SK-N-SH (cell line): ENCODE measurements around the gene CFAP221. TPM values are rescaled to one million over a fixed set of nuclear protein-coding genes. Genes with fewer than 3 reads are reported as not detected.

ENCODE experiments used
- CTCF ChIA-PET: fragments of 300-600, 350-600 bp; formaldehyde crosslinking; extraction: SDS; loops from one replicate; lab custom pipeline; 2021; lab: Yijun Ruan, JAX
- POLR2A ChIA-PET: fragments of 350-600 bp; sonication (Branson Sonifier 250); formaldehyde crosslinking; extraction: SDS; loops from one replicate; lab custom pipeline; 2020; ENCODE audit warnings: antibody characterized with exemption, inconsistent platforms; lab: Yijun Ruan, JAX
- DNase-seq: peaks from one replicate; pipeline ENCODE4 v3.0.0; 2012
- H2AFZ ChIP-seq: fragments of 200-600 bp; sonication (generic); 2 replicates; pipeline ENCODE4 v1.8.1; 2016; ENCODE audit warnings: antibody characterized with exemption, mild to moderate bottlenecking, low read depth
- H3F3A ChIP-seq: fragments of 200-600 bp; sonication (generic); replicated peaks from 2 replicates; pipeline ENCODE3; 2016; ENCODE audit warnings: antibody characterized with exemption, mild to moderate bottlenecking; ENCODE audit not compliant: insufficient read depth
- H3K27ac ChIP-seq, 2 experiments: fragments of 200-500 bp in 1 of 2; fragments of 200-600 bp in 1 of 2; sonication (Bioruptor generic) in 1 of 2; sonication (generic), shearing (Covaris generic) in 1 of 2; 2 replicates each; pipeline versions ENCODE4 v1.5.1 to v1.6.1; 2014 to 2016; ENCODE audit warnings: low read depth in 2 of 2, inconsistent platforms in 1 of 2, low read length in 1 of 2, mild to moderate bottlenecking in 1 of 2, mixed read lengths in 1 of 2
- H3K27me3 ChIP-seq: fragments of 200-600 bp; sonication (generic), shearing (Covaris generic); 2 replicates; pipeline ENCODE4 v1.6.1; 2016; ENCODE audit warnings: mixed run types; ENCODE audit not compliant: insufficient read depth
- H3K36me3 ChIP-seq, 2 experiments: fragments of 200-500 bp in 1 of 2; fragments of 200-600 bp in 1 of 2; sonication (Bioruptor generic) in 1 of 2; sonication (generic) in 1 of 2; replicated peaks in 1 of 2; 2 replicates each; pipeline versions ENCODE3 to v1.5.1; 2014 to 2016; ENCODE audit warnings: low read length in 1 of 2, mild to moderate bottlenecking in 1 of 2; ENCODE audit not compliant: insufficient read depth in 2 of 2, control insufficient read depth in 1 of 2
- H3K4me1 ChIP-seq, 2 experiments: fragments of 200-500 bp in 1 of 2; fragments of 200-600 bp in 1 of 2; sonication (Bioruptor generic) in 1 of 2; sonication (generic), shearing (Covaris generic) in 1 of 2; 2 replicates each; pipeline versions ENCODE4 v1.5.1 to v1.6.1; 2014 to 2016; ENCODE audit warnings: low read depth in 1 of 2, low read length in 1 of 2, mixed run types in 1 of 2; ENCODE audit not compliant: insufficient read depth in 2 of 2, control insufficient read depth in 1 of 2
- H3K4me2 ChIP-seq: fragments of 200-600 bp; sonication (generic), shearing (Covaris generic); 2 replicates; pipeline ENCODE4 v1.6.1; 2017; ENCODE audit warnings: mixed run types
- H3K4me3 ChIP-seq, 2 experiments: fragments of 200-500 bp in 1 of 2; fragments of 200-600 bp in 1 of 2; sonication (Bioruptor generic) in 1 of 2; sonication (generic), shearing (Covaris generic) in 1 of 2; 2 replicates each; pipeline versions ENCODE4 v1.5.1 to v1.8.1; 2014 to 2016; ENCODE audit warnings: low read depth in 2 of 2, inconsistent platforms in 1 of 2, low read length in 1 of 2, mild to moderate bottlenecking in 1 of 2, mixed read lengths in 1 of 2, moderate library complexity in 1 of 2
- H3K79me2 ChIP-seq: fragments of 200-600 bp; sonication (generic); 2 replicates; pipeline ENCODE4 v1.8.1; 2017; ENCODE audit warnings: mild to moderate bottlenecking; ENCODE audit not compliant: insufficient read depth
- H3K9ac ChIP-seq: fragments of 200-600 bp; sonication (generic); 2 replicates; pipeline ENCODE4 v1.6.1; 2017; ENCODE audit warnings: mixed run types
- H3K9me2 ChIP-seq: fragments of 200-600 bp; sonication (generic); 2 replicates; pipeline ENCODE4 v1.6.1; 2017; ENCODE audit warnings: mixed run types
- H3K9me3 ChIP-seq: fragments of 200-600 bp; sonication (generic); 2 replicates; pipeline ENCODE4 v1.6.1; 2017; ENCODE audit warnings: mixed run types, mild to moderate bottlenecking, moderate library complexity
- H4K20me1 ChIP-seq: fragments of 200-600 bp; sonication (generic); 2 replicates; pipeline ENCODE4 v1.6.1; 2017; ENCODE audit warnings: mild to moderate bottlenecking, mixed run types; ENCODE audit not compliant: insufficient read depth
- EP300 ChIP-seq, 2 experiments: IDR thresholded peaks; 2 replicates each; pipeline versions ENCODE4 v1.4.0 to v1.6.1; 2012; ENCODE audit warnings: borderline replicate concordance in 1 of 2, low read depth in 1 of 2, low read length in 1 of 2
- FOXM1 ChIP-seq: IDR thresholded peaks from 2 replicates; pipeline ENCODE4 v1.4.0; 2012; ENCODE audit warnings: low read depth, mild to moderate bottlenecking
- GABPA ChIP-seq: IDR thresholded peaks from 2 replicates; pipeline ENCODE4 v1.4.0; 2012; ENCODE audit warnings: low read depth, mild to moderate bottlenecking
- NFIC ChIP-seq: IDR thresholded peaks from 2 replicates; pipeline ENCODE4 v1.4.0; 2012; ENCODE audit warnings: borderline replicate concordance
- NRF1 ChIP-seq: IDR thresholded peaks from 2 replicates; pipeline ENCODE4 v1.6.1; 2012; ENCODE audit warnings: low read depth, mild to moderate bottlenecking, low read length
- PBX3 ChIP-seq: IDR thresholded peaks from 2 replicates; pipeline ENCODE4; 2012
- RCOR1 ChIP-seq: fragments of 150-350 bp; IDR thresholded peaks from 2 replicates; pipeline ENCODE4 v1.6.1; 2017; ENCODE audit warnings: antibody characterized with exemption, low read length
- REST ChIP-seq: IDR thresholded peaks from 2 replicates; pipeline ENCODE4 v1.6.1; 2012; ENCODE audit warnings: mild to moderate bottlenecking, low read depth, low read length, moderate library complexity
- RXRA ChIP-seq: IDR thresholded peaks from 2 replicates; pipeline ENCODE4 v1.4.0; 2012; ENCODE audit warnings: low read depth, mild to moderate bottlenecking, borderline replicate concordance
- TAF1 ChIP-seq: IDR thresholded peaks from 2 replicates; pipeline ENCODE4 v1.6.1; 2012; ENCODE audit warnings: low read depth, mild to moderate bottlenecking, low read length, moderate library complexity, borderline replicate concordance
- WGBS: methylation state at CpG from one replicate; pipeline ENCODE4 v1.1.6; 2017; ENCODE audit warnings: low lambda C conversion rate; 5-methylcytosine and 5-hydroxymethylcytosine counted together
- polyA plus RNA-seq, 3 experiments: library from polyadenylated mRNA; depleted of rRNA; stranded (reverse); fragments of >200 nt; gene quantifications; 2 replicates each; pipeline ENCODE4 v1.2.3, GENCODE V29; 2012

Gene CFAP221
- polyA plus RNA-seq, 1 of the 3 experiments (the other 2 are of a cell fraction), result 0.12 TPM

GRCh38 chr2:119523383-119523951, 20.8 kb upstream of the CFAP221 start (continued):
- TF ChIP-seq RXRA (no peak), NRF1 (no peak), NFIC (no peak), FOXM1 (no peak)

DNA sequence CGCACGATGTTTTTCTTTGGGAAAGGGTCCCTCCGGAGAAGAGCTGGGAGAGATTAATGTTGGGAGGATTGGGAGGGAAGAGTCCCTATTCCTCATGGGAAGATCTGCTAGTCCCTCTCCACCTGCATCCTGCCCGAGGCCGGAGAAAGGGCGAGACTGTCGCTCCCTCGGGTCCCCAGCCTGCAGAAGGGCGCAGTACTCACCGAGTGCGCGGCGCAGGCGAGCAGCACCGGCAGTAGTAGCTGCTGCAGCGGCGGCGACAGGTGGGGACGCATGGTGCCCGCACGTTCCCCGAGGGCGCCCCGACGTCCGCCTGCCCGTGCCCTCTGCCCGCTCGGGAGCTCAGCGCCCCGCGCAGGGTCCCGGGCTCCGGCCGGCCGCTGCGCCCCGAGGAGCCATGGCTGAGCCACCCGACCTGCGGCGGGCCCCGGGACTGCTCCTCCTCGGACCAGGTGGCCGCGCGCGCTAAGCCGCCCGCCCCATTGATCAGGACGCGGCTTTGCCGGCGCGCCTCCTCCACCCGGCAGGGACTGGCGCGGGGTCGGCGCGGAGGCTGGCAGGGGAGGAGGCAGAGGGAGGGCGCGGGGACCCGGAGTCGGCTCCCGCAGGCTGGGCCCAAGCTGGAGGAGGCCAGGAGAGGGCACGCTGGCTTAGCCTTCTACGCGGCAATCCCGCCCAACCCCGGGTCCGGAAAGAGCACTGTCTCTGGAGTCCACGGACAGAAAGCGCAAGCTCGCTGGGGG, 20.1 kb upstream of the CFAP221 start, which contains the start of gene SCTR:
TSS of gene SCTR (minus strand) at position 532 of the 743 bp plus-strand sequence. CDS start at position 275, 257 bp downstream.
- WGBS, result 2% methylated on average over 23 of the region's 74 CpGs
- Histone ChIP-seq H3K36me3 (no peaks in the 10 kb centered on the region), H3F3A (no peaks in the 10 kb centered on the region), H4K20me1 (no peaks in the 10 kb centered on the region), H3K9me2 (no peaks in the 10 kb centered on the region), H3K4me1 (peaks cover 0 to 9% of the 10 kb centered on the region in 2 experiments; a peak in 2 of 4 replicates), H3K9me3 (no peaks in the 10 kb centered on the region), H3K27me3 (peaks cover 39% of the 10 kb centered on the region), H3K9ac (no peak within 1 kb of the TSS), H3K4me2 (no peak within 1 kb of the TSS), H3K4me3 (peak within 1 kb of the TSS in 1 of 2 experiments; percentile 22; a peak in 1 of 4 replicates)
- POLR2A ChIA-PET, result no interaction called here
- CTCF ChIA-PET, result interaction anchor here (0.7 to 1.7 kb wide), 5 partner anchors 9 to 137 kb away, joined by 3 to 6 read pairs (median 3); no protein-coding TSS in a partner anchor
- DNase-seq, result peak; percentile 75
- TF ChIP-seq REST (no peak), FOXM1 (no peak), GABPA (no peak), EP300 (IDR thresholded peaks at IDR 0.05; ENCODE audit: borderline replicate concordance in 1 of 2, low read depth in 1 of 2, low read length in 1 of 2) (no peak), PBX3 (no peak), RCOR1 (no peak), TAF1 (no peak)
- TF ChIP-seq, all 33 proteins: peak for 0
- no peaks in the 10 kb centered on the region for H3K79me2 ChIP-seq
- no peak within 1 kb of the TSS for H2AFZ ChIP-seq
- H3K27ac ChIP-seq, result no peak within 1 kb of the TSS
